ENCODE results near the gene SLFN13. TPM values are rescaled to one million over a fixed set of nuclear protein-coding genes. Genes with fewer than 3 reads are reported as not detected.
"Not testable (repeated sequence)": the region's sequence is repeated elsewhere in the genome, so short reads cannot be mapped to it uniquely, and the experiment has no call there.

Gene SLFN13
- total and polyA plus RNA-seq, 12 donors, result 0.97 to 9.7 (median 3.1) TPM

- 68 to 83% (median 75%) methylated on average over 4 of the region's 4 CpGs for WGBS, 4 donors
- DNase-seq, result no peak
- TF ChIP-seq CTCF (IDR thresholded peaks at IDR 0.05), result no peak
- TF ChIP-seq POLR2A (IDR thresholded peaks at IDR 0.05), result no peak
These were observed 19.3 kb upstream of the SLFN13 start for GRCh38 chr17:35467824-35468223.

DNA sequence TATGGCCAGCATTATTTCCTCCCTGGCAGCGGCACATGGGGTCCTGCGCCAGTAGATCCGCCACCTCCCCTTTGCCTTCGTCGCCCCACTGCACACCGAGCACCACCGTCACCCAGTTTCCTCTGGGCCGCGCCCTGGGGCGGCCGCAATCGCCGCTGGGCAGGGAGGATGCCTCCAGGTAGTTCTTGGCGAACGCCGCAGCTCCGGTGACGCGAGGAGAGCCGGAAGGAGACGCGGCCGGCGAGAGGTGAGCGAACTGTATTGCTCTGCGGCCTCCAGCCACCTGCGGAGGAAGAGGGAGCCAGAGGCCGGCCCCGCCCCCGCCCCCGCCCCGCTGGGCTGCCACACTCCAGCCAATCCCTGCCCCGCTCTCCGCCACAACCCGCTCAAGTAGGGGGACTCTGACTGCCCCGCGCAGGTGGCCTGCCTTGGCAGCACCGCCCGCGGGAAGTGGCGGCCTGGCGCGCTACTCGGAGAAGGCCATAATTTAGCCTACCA is 11.8 kb upstream of the SLFN13 start:
- intact Hi-C loops (cut with DNase I), result no loop called here
- 6 to 22% (median 11%) methylated on average over 11 to 44 of the region's 44 CpGs for WGBS, 4 donors
- H3K27ac ChIP-seq, result no peak overlapping the region

More at GRCh38 chr17:35467824-35468223, 19.3 kb upstream of the SLFN13 start:
- intact Hi-C loops (cut with DNase I), result no loop called here
- H3K36me3 ChIP-seq (replicated peaks in 1 of 2), result no peaks in the 10 kb centered on the region
- H3K4me1 ChIP-seq (replicated peaks in 1 of 2), result no peaks in the 10 kb centered on the region
- no peak overlapping the region for H3K27ac ChIP-seq
- H3K4me3 ChIP-seq, result no peak overlapping the region
- no peaks in the 10 kb centered on the region for H3K9me3 ChIP-seq (replicated peaks in 1 of 3)
- H3K27me3 ChIP-seq, result no peaks in the 10 kb centered on the region

DNA sequence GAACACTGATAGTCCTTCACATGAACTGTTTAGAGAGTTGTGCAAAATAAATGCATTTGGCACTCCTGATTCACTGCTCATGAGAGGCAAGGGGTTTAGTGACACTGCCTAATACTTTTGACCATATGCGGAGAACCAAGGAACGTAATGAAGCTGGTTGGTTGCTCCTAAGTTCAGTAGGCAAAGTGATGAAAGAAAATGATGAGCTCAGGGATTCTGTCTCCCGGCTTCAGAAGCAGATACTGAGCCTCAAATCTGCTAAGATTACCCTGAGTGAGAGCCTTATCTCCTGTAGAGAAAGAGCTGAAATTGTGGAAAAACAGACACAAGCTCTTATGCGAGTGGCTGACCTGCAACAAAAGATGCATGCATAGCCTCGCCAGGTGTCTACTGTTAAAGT is 5.5 kb upstream of the SLFN13 start:
- intact Hi-C loops (cut with DNase I), result not testable (repeated sequence)

More for the DNA sequence above, 11.8 kb upstream of the SLFN13 start:
- DNase-seq, result peak in 1 of 7 donors; percentile 10
- Histone ChIP-seq H3K4me1 (replicated peaks in 1 of 2) (no peaks in the 10 kb centered on the region), H3K9me3 (replicated peaks in 1 of 3) (no peaks in the 10 kb centered on the region), H3K36me3 (replicated peaks in 1 of 2) (no peaks in the 10 kb centered on the region), H3K4me3 (peak overlapping the region in 1 of 4 donors; percentile 41), H3K27me3 (peaks cover 24% of the 10 kb centered on the region)
- TF ChIP-seq CTCF (IDR thresholded peaks at IDR 0.05), result no peak
- TF ChIP-seq POLR2A (IDR thresholded peaks at IDR 0.05), result no peak

GRCh38 chr17:35453171-35453570 is 4.6 kb upstream of the SLFN13 start:
- TF ChIP-seq POLR2A (IDR thresholded peaks at IDR 0.05) (no peak), CTCF (IDR thresholded peaks at IDR 0.05) (no peak)
- Histone ChIP-seq H3K36me3 (replicated peaks in 1 of 2) (no peaks in the 10 kb centered on the region), H3K27ac (no peak overlapping the region), H3K9me3 (replicated peaks in 1 of 3) (no peaks in the 10 kb centered on the region), H3K4me1 (replicated peaks in 1 of 2) (no peaks in the 10 kb centered on the region), H3K27me3 (peaks cover 15% of the 10 kb centered on the region), H3K4me3 (no peak overlapping the region)
- WGBS, 4 donors, result 59 to 70% (median 66%) methylated on average over 1 of the region's 1 CpG
- no peak for DNase-seq
- intact Hi-C loops (cut with DNase I), result no loop called here

More for the DNA sequence above, 5.5 kb upstream of the SLFN13 start:
- H3K36me3 ChIP-seq (replicated peaks in 1 of 2); H3K27ac ChIP-seq; H3K4me1 ChIP-seq (replicated peaks in 1 of 2); H3K9me3 ChIP-seq (replicated peaks in 1 of 3); DNase-seq; H3K4me3 ChIP-seq: not testable (repeated sequence)
- H3K27me3 ChIP-seq, result peaks cover 22% of the 10 kb centered on the region
- WGBS, 4 donors, result 74 to 80% (median 77%) methylated on average over 5 of the region's 5 CpGs

DNA sequence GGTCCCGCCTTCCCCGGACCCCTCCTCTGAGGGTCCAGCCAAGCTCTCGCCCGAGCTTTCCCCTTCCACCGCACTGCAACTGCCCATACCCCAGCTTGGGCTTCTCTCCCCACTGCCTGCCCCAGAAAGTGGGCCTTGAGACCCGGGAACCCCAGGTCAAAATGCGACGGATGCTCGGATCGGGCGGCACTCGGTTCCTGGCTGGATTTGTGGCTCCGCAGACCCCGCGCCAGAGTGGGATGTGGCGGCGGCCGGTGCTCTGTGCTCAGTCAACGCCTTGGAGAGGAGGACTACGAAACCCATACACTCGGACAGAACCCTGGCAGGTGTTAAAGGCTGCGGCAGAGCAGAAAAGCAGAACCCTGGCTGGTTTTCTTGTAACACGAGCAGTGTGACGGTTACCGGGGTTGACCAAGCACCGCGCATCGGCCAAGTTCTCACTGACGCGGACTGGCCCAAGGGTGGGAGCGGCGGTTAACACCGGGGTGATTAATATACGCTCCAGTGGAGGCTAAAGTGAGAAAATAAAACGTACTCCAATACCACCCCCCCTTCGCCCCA is 885 bp upstream of the SLFN13 start:
- H3K36me3 ChIP-seq (replicated peaks in 1 of 2), result no peaks in the 10 kb centered on the region
- intact Hi-C loops (cut with DNase I), result no loop called here
- H3K9me3 ChIP-seq (replicated peaks in 1 of 3), result no peaks in the 10 kb centered on the region
- TF ChIP-seq CTCF (IDR thresholded peaks at IDR 0.05) (no peak), POLR2A (IDR thresholded peaks at IDR 0.05) (no peak)
- WGBS, 4 donors, result 9 to 21% (median 13%) methylated on average over 16 to 36 of the region's 36 CpGs
- H3K27ac ChIP-seq, result no peak overlapping the region
- no peaks in the 10 kb centered on the region for H3K4me1 ChIP-seq (replicated peaks in 1 of 2)
- peak in 3 of 7 donors; percentile 12 to 52 (median 22) for DNase-seq
- H3K4me3 ChIP-seq, result peak overlapping the region in 1 of 4 donors; percentile 41
- peaks cover 15% of the 10 kb centered on the region for H3K27me3 ChIP-seq

Measured in adrenal gland (tissue), 12 donors.